Measurements from ENCODE around the gene MRRF.

MRRF gene

DNA sequence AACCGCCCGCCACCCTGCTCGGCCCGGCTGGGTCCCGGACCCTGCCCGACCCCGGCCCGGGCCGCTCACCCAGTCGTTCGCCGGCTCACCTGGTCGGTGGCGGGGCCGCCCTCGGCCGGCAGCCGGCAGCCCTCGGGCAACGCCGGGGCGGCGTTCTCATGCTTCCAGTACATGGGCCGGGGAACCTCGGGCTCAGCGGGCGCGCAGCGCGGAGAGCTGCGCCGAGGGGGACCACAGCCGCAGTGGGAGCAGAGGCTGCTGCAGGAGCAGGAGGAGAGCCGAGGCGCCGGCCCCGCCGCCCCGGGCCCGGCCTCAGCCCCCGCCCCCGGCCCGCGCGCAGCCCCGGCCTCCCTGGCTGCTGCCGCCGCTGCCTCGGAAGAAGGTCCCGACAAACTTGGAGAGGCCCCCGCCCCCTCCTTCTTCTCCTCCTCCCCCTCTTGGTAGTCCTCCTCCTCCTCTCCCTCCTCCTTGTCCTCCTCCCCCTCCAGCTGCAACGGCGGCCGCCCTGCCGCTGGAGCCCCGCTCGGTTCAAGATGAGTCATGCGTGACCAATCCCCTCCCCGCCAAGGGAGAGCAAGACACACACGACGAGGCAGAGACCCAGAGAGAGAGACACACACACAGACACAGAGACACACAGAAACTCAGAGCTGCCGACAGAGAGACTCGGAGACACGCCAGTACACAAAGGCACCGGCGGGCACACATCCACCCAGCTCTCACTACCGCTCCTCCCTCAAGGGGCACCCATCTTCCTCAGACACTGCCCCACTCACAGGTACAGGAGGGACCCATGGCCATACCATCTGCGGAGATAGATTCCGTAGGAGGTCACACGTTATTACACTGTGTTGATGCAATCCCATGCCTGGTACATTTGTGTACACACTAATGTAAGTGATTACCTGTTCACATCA is 35.9 kb upstream of the MRRF start, which contains the start of gene LHX6:
TSS of gene LHX6 (minus strand) at position 390 of the 917 bp plus-strand sequence. CDS start at position 173, 217 bp downstream.
- no peak for DNase-seq

DNA sequence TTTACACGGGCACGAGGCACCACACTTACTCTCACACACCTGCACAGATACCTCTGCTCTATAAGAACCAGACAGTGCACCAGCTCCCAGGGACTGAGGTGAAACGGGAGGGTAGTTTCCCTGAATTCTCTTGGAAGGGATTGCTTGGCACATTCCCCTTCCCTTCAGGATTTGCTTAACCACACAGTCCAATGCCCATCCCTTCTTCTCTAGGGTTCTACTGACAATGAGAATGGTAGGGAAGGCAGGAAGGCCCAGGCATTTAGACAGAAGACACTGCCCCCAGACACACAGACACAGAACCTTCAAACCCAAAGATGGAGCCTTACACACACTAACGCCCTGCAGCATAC is 35.2 kb upstream of the MRRF start:
- DNase-seq: no peak

DNA sequence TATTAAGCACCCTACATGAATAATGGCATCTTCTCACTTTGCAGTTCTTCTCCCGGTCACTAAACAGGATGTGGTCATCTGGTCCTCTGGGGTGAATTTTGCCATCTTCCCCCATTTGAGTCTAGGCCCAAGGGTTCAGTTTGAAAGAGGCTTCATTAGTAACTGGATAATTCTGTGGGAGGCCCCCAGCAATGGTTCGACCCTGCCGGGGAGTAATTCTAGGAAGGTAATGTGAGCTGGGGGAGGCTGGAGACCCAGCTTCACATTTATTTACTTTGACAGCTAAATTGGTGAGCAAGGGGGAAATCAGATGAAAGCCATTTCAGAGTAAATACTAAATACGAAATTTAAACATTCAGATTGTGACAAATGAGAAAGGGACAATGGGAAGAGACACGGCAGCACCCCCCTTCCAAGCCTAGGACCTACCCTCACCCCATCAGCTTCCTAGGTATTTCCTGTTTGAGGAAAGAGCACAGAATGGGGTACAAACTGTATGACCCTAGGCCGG is 31.8 kb upstream of the MRRF start:
- no peak for DNase-seq

DNA sequence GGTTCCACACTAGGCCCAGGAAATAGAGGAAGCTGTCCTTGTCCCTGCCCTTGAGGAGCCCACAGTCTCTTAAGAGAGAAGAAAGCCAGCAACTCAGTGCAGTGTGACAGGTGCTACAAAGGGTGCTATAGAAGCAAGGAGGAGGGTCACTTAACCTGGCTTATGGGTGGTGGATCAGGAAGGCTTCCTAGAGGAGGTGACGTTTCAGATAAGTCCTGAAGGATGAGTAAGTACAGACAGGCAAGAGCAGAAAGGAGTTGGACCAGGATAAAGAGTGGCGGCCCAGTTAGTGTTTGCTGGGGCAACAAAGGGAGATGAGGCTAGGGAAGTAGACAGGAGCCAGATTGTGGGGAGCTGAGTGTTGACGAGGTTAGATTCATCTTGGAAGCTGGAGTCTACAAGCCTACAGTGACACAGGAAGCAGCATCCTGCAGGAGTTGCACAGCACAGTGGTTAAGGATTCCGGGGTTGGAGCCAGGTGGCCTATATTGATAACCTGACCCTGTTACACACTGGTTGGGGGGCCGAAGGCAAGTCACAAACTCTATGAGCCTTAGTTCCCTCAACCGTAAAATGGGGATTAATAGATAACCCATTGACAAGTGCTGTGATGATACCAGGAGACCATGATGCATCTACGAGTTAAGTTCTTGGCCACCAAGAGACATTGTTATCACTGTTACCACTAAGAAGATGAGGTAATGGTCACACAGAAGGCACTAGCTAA is 30.5 kb upstream of the MRRF start:
- no peak for DNase-seq

DNA sequence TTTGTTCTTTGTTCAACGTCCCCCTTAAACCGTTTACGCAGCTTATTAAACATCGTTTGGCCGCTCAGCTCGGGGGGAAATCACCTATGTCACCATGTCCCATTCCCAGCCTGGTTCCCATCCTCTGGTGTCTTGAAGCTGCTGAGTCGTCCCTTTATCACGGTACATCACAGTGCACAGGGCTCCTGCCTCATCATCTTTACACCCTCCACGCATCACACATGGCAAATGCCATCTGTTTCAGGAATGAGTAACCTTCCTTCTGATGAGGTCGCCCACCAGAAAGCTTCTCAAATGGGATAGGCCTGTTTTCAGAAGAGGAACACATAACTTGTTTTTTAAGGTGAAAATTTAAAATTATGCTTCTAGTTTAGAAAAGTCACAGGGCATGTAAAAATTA is 28.0 kb upstream of the MRRF start:
- no peak for DNase-seq

DNA sequence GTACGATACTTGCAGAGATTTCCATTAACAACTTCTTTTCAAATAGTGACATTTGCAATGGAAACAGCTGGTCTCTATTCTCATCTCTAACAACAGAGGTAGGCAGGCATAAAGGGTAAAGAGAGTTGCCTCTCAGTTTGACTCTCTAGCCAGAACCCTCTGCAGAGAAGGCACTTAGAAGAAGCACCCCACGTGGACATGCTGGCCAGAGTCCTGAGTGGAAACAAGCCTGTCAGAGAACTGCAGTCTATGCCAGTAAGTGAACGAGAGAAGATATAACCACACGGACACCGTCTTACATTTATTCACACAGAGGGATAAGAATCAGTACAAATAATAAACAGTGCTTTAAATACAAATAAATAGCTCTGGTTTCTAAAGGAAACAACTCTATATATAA is 25.0 kb upstream of the MRRF start:
- DNase-seq: no peak

DNA sequence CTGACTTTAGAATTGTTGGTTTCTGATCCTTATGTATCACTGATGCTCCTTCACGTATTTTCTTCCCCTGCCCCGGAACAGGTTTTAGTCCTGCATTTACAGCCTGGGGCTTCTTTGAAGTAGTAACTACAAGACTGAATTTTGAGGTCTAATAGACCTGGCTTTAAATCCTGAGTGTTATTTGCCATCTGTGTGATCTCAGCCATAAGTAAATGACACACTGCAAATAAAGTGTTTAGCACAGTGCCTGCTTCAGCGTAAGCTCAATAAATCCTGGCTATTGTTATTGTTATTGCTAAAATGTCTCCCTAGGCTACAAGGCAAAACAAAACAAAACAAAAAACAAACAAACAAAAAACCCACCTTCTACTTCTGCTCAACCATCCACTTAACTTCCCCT is 20.3 kb upstream of the MRRF start:
- no peak for DNase-seq

DNA sequence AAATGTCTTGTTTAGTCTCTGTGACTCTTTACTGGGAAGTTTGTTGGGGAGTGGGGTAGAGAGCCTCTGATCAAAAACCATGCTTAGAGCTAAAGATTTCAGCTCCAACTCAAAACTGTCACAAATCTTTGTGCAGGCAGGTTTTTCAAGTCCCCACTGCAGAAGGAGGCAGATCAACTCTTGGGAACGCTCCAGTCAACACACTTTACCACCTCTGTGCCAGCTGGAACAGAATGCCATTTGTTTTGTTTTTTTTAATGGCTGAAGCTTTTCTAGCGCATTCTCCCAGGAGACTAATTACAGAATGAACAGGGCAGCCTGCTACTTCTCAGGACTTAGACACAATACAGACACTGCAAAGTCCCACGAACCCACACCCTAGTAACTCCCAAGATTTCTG is 18.0 kb upstream of the MRRF start:
- DNase-seq: no peak

DNA sequence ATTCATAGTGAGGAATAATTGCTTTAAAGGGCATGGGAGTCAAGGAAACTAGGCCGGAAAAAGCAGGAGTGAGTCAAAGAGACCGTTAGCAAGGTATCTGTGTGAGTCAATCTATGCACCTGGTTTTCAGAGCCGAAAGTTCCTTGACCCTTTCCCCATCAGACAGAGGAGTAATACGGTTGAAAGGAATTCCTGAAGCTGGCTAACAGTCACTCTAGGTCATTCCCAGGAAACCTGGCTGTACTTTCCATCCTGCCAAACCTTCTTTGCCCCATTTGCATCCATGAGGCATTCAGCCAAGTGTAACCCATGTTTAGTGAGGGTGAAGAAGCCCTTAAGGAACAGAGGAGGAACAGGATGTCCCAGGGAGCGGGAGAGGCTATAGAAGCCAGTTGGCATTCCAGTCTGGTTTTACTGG is 16.2 kb upstream of the MRRF start:
- no peak for DNase-seq

DNA sequence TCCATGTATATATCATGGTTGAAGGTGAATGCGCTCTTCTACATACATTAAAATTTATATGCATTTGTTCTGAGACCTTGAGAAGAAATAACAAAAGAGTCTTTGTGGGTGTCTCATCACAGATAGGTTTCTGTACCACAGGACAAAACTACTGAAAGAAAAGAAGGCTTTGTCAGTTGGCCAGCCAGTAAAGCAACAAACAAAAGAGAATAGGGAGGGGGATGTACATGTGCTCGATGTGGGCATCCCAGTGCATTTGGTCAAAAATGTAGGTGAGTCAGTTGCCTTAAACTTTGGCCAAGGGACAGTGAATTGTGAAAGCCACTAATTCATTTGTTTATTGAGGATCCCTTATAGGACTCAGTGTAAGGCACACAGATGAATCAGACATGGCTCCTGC is 13.3 kb upstream of the MRRF start:
- no peak for DNase-seq

DNA sequence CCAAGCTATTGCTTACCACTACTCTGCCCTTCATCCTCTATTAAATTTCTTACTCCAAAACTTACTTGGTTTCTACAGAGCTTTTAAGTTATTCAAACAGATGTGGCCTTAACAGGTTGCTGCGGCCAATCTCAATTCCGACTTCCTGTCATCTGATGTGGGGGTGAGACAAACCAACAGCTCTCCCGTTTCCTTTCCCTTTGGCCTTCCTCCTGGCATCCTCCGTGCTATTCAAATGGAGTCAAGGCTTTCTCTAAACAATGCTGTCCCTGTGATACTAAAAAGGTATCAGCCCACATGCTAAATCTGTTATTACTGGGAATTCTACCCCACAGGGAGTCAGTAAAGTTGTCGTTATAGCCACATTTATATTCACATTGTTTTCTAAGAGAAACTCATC is 11.9 kb upstream of the MRRF start:
- no peak for DNase-seq

DNA sequence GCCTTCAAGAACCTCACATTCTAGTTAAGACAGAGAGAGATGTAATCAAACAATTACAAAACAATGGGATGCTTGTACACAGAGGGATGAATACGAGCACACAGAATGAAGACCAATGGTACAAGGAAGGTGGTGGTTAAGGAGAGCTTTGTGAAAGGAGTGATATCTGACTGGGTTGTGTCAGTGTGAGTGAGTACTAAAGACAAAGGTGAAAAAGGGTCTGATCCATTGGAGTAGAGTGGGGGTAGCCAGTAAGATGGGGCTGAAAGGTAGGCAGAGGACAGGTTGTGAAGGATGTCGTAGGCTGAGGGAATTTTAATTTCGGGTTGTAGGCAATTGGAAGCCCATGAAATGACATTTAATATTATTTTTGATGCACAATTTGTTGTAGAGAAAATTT is 9.9 kb upstream of the MRRF start:
- no peak for DNase-seq

DNA sequence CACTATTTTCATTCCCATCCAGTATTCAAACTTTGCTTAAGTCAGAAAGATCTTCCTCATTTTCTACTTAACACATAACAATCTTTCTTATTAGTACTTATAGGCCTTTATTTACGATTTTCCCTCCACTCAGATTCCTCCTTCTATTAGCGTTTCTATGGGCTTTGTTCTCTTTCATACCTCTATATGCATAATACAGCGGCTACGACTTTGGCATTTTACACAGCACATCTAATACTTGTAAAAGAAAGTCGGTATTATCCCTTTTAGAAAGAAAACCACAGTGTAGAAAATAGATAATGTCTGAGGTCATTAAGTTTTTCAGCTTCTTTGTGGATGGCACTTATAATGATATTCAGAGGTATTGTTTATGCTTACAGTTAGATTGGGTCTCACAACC is 8.5 kb upstream of the MRRF start:
- DNase-seq: no peak

DNA sequence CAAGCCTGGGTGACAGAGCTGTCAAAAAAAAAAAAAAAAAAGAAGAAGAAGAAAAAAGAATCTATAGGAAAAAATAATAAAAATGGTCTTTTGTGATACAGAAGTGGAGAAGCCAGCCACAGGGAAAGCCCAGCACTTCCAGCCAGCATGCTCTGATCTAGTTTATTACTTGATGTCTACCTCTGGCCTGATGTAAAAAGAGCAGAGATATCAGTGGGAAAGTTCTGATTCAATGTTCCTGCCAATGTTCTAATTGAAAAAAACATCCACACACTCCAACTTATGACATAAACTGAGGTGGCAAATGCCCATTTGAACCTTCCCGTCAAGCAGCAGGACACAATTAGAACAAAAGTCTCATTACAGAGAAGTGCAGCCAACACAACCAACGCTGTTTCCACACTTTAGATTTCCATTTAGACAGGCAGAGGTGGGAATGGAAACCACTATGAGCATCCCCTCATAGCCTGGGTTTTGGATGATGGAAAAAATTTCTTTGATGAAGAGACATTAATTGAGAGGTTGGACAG is 5.7 kb upstream of the MRRF start:
- DNase-seq: no peak

DNA sequence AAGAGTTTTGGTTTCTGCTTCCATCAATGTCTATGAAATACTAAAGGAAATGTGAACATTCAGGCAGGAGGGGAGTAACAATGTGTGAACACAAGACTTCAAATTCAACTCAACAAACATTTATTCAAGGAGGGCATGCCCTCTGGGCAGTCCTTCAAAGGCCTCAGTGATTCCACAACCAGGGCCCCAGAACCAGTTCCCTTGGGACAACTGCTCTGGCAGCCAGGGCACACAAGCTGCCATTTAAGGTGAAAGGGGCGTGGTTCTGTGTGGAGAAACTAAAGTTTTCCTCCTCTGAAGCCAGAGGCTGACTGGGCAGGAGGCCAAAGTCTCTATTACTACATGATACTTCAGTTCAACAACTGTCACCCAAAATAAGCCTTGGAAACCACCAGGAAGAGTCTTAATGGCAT is 3.2 kb upstream of the MRRF start:
- peak; percentile 26 for DNase-seq

DNA sequence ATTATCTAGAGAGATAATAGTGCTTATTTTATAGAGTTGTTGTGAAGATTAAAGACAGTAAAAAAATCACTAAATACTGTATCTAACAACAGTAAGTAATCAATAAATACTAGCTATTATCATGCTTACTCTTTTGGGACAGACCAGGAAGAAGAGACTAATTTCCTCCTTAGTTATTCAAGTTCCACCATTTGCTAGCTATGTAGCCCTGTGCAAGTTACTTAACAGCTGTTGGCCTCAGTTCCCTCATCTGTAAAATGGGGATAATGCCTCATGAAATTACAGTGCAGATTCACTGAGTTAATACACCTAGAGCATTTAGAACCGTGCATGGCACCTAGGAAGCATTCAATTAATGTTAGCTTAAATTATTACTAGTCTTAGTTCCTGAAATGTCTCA is 2.6 kb upstream of the MRRF start:
- no peak for DNase-seq

DNA sequence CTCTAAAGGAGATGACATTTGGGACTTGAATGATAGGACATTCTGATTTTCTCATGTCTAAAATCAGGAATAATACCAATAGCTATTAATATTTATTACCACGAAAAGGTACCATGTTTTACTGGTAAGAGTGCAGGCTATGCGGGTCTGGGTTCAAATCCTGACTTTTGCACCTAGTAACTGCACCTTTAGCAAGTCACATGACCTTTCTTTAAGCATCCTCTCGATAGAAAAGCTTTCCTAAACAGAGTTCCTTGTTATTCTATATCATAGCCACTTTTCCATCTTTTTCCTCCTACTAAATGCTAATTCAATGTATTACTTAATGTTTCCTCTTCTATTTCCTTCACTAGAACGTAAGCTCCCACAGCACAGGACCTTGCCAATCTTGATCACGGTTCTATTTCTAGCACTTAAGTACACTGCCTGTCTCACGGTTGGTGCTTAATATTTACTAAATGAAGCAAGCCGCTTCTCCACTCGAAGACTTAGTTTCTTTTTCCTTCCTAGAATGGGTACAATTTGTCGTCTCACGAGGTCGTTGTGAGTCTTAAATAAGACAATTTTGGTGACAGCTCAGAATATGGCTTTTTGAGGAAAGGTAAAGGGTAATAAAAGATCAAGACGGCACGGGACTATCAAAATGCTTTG is 858 bp upstream of the MRRF start:
- no peak for DNase-seq

DNA sequence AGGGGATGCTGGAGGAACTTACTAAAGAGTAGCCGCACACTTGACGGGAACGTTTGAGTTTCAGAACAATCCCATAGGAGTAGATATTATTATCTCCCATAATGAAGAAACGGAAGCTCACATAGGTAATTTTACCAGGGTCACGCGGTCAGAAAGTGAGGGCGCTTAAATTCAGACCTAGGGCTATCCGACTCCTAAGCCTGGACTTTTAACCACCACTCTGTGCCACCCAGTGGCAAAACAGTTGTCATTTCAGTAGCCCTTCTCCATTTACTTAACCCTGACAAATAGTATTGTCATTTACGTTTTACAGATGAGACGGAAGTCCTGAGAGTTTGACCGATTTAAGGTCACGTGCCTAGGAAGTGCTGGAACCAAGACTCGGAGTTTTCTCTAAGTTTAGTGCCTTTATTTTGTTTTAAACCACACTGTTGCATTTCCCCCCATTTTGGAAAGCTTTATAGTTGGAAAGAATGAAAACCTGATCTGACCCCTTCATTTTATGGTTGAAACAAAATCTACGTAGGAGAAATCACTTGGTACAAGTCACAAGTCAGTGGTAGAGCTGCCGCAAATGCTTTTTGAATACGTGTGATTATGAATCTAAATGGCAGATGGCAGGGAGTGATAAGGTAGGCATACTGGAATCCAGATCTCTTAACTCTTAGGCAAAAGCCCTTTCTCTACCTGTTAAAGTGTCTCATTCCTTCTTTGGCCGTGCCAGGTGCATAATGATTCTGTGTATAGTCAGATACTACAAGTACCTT is 650 bp downstream of the MRRF start:
- DNase-seq: no peak

DNA sequence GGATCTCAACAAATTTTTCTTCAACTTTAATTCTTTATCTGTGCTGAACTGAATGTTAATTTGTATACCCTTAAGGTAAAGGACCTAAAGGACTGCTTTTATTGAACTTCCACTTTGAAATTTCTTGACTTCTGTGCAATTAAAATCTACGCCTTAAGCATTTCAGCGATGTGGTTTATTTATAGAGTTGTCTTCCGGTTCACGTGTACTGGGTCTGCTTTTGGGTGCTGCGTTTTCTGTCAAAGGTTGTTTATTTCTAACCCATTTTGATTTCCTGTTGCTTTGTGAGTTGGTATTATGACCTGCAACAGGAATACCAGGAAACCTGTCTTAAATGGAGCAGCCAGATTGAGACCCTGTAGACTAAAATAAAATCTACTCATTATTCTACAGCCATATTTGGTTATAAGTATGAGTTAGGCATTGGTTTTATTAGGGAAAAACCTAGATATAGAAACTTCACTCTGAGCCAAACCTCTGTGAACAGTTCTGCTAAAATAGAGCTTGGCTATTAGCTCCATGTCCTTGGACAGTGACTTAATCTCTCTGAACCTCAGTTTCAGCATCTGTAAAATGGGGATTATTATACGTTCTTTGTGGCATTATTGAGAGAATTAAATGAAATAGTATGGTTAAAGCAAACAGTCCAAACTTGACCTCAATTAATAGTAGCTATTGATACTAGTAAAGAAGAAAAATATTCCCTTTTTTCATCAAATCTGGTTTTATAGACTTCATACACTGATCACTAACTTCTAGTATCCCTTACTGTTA is 3.5 kb downstream of the MRRF start:
- DNase-seq: no peak

DNA sequence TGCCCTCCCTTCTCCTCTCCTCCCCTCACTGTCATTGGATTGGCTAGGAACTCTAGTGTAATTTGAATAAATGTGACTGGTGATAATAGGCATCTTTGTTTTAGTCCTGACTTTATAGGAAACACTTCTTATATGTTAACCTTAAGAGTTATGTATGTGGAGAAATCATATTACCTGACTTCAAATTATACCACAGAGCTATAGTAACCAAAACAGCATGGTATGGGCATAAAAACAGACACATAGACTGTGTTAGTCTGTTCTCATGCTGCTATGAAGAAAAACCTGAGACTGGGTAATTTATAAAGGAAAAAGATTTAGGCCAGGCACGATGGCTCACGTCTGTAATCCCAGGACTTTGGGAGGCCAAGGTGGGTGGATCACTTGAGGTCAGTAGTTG is 9.4 kb downstream of the MRRF start:
- no peak for DNase-seq

DNA sequence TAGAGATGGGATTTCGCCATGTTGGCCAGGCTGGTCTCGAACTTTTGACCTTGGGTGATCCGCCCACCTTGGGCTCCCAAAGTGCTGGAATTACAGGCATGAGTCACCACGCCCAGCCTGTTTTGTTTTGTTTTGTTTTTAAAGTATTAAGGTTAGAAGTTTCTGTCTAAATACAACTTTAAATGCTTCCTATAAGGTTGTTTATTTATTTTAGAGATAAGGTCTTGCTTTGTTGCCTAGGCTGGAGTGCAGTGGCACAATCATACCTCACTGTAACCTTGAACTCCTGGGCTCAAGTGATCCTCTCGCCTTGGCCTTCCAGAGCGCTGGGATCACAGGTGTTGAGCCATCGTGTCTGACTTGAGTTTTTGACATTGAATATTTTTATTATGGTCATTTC is 11.4 kb downstream of the MRRF start:
- DNase-seq: no peak
